HepG2 (cell line): ENCODE measurements around the gene DNAAF8. TPM values are rescaled to one million over a fixed set of nuclear protein-coding genes. Genes with fewer than 3 reads are reported as not detected.
A peak's percentile ranks its signal among the peaks of the same experiment; 100 is the strongest.

Experiments used
- CENPX ChIP-seq: sonication (generic); formaldehyde crosslinking; IDR thresholded peaks from 2 replicates; pipeline ENCODE4 v1.9.0; 2021; ENCODE audit warnings: mild to moderate bottlenecking, missing genetic modification reagents, moderate library complexity
- GPN1 ChIP-seq: sonication (generic); formaldehyde crosslinking; IDR thresholded peaks from 2 replicates; pipeline ENCODE4 v1.5.1; 2020; ENCODE audit warnings: missing genetic modification reagents, borderline replicate concordance
- PITX1 ChIP-seq: sonication (generic); formaldehyde crosslinking; IDR thresholded peaks from 2 replicates; pipeline ENCODE4 v1.5.1; 2020; ENCODE audit warnings: mild to moderate bottlenecking, missing genetic modification reagents
- POLR2G ChIP-seq: fragments of 200-400 bp; formaldehyde crosslinking; IDR thresholded peaks from 2 replicates; pipeline ENCODE4 v1.6.1; 2018; ENCODE audit warnings: mild to moderate bottlenecking, low read depth, low read length, moderate library complexity
- RFX5 ChIP-seq: IDR thresholded peaks from 2 replicates; pipeline ENCODE4 v1.6.1; 2011; ENCODE audit warnings: low read depth, low read length, improper control_type of control experiment
- SCMH1 ChIP-seq: sonication (generic); formaldehyde crosslinking; IDR thresholded peaks from 2 replicates; pipeline ENCODE4 v1.9.0; 2021; ENCODE audit warnings: missing genetic modification reagents, mild to moderate bottlenecking, borderline replicate concordance
- SOX5 ChIP-seq: IDR thresholded peaks from 2 replicates; pipeline ENCODE4 v1.6.1; 2016; ENCODE audit warnings: borderline replicate concordance
- ZBTB42 ChIP-seq: sonication (generic); formaldehyde crosslinking; IDR thresholded peaks from 2 replicates; pipeline ENCODE4 v1.5.0; 2020; ENCODE audit warnings: mild to moderate bottlenecking, missing genetic modification reagents
- ZNF180 ChIP-seq: sonication (generic); formaldehyde crosslinking; IDR thresholded peaks from 2 replicates; pipeline ENCODE4 v1.4.0; 2020; ENCODE audit warnings: low read depth, missing genetic modification reagents, borderline replicate concordance
- ZNF460 ChIP-seq: sonication (generic); formaldehyde crosslinking; IDR thresholded peaks from 2 replicates; pipeline ENCODE4 v1.5.1; 2020; ENCODE audit warnings: missing genetic modification reagents, mild to moderate bottlenecking, borderline replicate concordance
- ZNF577 ChIP-seq: sonication (generic); formaldehyde crosslinking; IDR thresholded peaks from 2 replicates; pipeline ENCODE4 v1.4.0; 2020; ENCODE audit warnings: mild to moderate bottlenecking, low read depth, missing genetic modification reagents, borderline replicate concordance
- polyA plus RNA-seq, 8 experiments: library from polyadenylated mRNA; depleted of rRNA in 3 of 8; stranded (reverse) in 7 of 8; unstranded in 1 of 8; fragments of >200 nt; fragmentation: Illumina TruSeq in 4 of 8; extraction: Trizol in 4 of 8; gene quantifications; 2 replicates each; pipeline versions ENCODE4 v1.2.1 to v1.2.3, GENCODE V29; 2011 to 2016; ENCODE audit warnings: low read depth in 4 of 8, missing spikeins in 1 of 8, mixed read lengths in 1 of 8; ENCODE audit not compliant: insufficient read depth in 1 of 8
- total RNA-seq, 5 experiments: library from RNA; depleted of rRNA; stranded (reverse); fragments of >200 nt; fragmentation: Illumina TruSeq; extraction: Trizol; gene quantifications; 2 replicates each; pipeline ENCODE4 v1.2.3, GENCODE V29; 2016; ENCODE audit warnings: low read depth in 1 of 5
- TF ChIP-seq, protein P1 (sequence below): sonication (generic); formaldehyde crosslinking; IDR thresholded peaks from 2 replicates; pipeline ENCODE4 v1.5.1; 2020; ENCODE audit warnings: mild to moderate bottlenecking, moderate library complexity, missing genetic modification reagents
- TF ChIP-seq, protein P2 (sequence below): sonication (generic); formaldehyde crosslinking; IDR thresholded peaks from 2 replicates; pipeline ENCODE4 v1.4.0; 2020; ENCODE audit warnings: missing genetic modification reagents
- TF ChIP-seq, protein P3 (sequence below): sonication (generic); formaldehyde crosslinking; IDR thresholded peaks from 2 replicates; pipeline ENCODE4 v1.5.0; 2020; ENCODE audit warnings: missing genetic modification reagents, mild to moderate bottlenecking, borderline replicate concordance
- TF ChIP-seq, protein P4 (sequence below): IDR thresholded peaks from 2 replicates; pipeline ENCODE4 v1.6.1; 2016
- TF ChIP-seq, protein P5 (sequence below): IDR thresholded peaks from 2 replicates; pipeline ENCODE4 v1.6.1; 2016; ENCODE audit warnings: low read depth, missing genetic modification reagents, missing compliant biosample characterization

Gene DNAAF8
- total and polyA plus RNA-seq, 2 of the 13 experiments (the other 11 are each of a cell fraction or from before 2014, with no cell fraction given): 0.44 TPM; not detected in 1

DNA sequence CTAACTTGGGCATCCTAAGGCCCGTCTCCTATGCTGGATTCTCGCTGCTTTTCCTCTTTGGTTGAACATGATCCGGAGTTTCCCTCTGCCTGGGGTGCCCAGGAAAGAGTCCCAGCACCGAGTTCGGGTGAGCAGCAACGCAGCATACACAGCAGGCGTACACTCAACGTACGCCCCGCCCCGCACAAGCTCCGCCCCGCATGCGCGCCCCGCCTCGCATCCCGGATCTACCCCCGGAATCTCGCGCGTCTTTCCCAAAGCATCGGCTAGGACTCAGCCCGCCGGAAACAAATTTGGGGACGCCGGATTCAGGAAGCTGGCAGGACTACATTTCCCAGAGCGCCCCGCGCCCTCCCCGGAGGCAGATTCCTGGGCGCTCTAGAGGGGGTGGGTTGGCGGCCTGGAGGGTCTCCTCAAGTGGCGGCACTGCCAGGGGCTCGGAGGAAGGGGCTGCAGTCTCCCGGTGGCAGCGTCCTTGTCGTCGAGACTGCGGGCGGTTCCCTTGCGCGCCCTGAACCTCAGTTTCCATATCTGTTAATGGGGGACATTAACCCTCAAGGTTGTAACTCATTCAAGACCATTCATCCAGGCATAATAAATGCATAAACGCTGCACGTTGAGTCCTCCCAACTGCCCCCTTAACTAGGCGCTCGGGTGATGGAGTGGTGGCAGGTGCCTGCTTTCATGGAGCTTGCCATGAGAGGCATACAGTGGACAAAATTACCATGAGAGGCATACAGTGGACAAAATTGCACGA, 34.4 kb downstream of the DNAAF8 start (continued):
- TF ChIP-seq, protein P1, sequence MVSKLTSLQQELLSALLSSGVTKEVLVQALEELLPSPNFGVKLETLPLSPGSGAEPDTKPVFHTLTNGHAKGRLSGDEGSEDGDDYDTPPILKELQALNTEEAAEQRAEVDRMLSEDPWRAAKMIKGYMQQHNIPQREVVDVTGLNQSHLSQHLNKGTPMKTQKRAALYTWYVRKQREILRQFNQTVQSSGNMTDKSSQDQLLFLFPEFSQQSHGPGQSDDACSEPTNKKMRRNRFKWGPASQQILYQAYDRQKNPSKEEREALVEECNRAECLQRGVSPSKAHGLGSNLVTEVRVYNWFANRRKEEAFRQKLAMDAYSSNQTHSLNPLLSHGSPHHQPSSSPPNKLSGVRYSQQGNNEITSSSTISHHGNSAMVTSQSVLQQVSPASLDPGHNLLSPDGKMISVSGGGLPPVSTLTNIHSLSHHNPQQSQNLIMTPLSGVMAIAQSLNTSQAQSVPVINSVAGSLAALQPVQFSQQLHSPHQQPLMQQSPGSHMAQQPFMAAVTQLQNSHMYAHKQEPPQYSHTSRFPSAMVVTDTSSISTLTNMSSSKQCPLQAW: peak; percentile 51
- TF ChIP-seq, protein P2, sequence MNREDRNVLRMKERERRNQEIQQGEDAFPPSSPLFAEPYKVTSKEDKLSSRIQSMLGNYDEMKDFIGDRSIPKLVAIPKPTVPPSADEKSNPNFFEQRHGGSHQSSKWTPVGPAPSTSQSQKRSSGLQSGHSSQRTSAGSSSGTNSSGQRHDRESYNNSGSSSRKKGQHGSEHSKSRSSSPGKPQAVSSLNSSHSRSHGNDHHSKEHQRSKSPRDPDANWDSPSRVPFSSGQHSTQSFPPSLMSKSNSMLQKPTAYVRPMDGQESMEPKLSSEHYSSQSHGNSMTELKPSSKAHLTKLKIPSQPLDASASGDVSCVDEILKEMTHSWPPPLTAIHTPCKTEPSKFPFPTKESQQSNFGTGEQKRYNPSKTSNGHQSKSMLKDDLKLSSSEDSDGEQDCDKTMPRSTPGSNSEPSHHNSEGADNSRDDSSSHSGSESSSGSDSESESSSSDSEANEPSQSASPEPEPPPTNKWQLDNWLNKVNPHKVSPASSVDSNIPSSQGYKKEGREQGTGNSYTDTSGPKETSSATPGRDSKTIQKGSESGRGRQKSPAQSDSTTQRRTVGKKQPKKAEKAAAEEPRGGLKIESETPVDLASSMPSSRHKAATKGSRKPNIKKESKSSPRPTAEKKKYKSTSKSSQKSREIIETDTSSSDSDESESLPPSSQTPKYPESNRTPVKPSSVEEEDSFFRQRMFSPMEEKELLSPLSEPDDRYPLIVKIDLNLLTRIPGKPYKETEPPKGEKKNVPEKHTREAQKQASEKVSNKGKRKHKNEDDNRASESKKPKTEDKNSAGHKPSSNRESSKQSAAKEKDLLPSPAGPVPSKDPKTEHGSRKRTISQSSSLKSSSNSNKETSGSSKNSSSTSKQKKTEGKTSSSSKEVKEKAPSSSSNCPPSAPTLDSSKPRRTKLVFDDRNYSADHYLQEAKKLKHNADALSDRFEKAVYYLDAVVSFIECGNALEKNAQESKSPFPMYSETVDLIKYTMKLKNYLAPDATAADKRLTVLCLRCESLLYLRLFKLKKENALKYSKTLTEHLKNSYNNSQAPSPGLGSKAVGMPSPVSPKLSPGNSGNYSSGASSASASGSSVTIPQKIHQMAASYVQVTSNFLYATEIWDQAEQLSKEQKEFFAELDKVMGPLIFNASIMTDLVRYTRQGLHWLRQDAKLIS (CRISPR knock-in tag): no peak
- TF ChIP-seq ZNF180 (CRISPR knock-in tag) (no peak), POLR2G (peak; percentile 88), SOX5 (no peak), RFX5 (no peak), PITX1 (CRISPR knock-in tag) (peak; percentile 50; the same call in 1 of the 2 replicates), ZBTB42 (no peak), ZNF577 (CRISPR knock-in tag) (no peak), SCMH1 (CRISPR knock-in tag) (no peak), GPN1 (CRISPR knock-in tag) (no peak), CENPX (CRISPR knock-in tag) (no peak), ZNF460 (no peak; the same call in 1 of the 2 replicates)
- TF ChIP-seq, protein P3, sequence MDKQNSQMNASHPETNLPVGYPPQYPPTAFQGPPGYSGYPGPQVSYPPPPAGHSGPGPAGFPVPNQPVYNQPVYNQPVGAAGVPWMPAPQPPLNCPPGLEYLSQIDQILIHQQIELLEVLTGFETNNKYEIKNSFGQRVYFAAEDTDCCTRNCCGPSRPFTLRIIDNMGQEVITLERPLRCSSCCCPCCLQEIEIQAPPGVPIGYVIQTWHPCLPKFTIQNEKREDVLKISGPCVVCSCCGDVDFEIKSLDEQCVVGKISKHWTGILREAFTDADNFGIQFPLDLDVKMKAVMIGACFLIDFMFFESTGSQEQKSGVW (CRISPR knock-in tag): no peak
- TF ChIP-seq, protein P4, sequence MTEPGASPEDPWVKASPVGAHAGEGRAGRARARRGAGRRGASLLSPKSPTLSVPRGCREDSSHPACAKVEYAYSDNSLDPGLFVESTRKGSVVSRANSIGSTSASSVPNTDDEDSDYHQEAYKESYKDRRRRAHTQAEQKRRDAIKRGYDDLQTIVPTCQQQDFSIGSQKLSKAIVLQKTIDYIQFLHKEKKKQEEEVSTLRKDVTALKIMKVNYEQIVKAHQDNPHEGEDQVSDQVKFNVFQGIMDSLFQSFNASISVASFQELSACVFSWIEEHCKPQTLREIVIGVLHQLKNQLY (CRISPR knock-in tag): peak; percentile 71
- TF ChIP-seq, protein P5, sequence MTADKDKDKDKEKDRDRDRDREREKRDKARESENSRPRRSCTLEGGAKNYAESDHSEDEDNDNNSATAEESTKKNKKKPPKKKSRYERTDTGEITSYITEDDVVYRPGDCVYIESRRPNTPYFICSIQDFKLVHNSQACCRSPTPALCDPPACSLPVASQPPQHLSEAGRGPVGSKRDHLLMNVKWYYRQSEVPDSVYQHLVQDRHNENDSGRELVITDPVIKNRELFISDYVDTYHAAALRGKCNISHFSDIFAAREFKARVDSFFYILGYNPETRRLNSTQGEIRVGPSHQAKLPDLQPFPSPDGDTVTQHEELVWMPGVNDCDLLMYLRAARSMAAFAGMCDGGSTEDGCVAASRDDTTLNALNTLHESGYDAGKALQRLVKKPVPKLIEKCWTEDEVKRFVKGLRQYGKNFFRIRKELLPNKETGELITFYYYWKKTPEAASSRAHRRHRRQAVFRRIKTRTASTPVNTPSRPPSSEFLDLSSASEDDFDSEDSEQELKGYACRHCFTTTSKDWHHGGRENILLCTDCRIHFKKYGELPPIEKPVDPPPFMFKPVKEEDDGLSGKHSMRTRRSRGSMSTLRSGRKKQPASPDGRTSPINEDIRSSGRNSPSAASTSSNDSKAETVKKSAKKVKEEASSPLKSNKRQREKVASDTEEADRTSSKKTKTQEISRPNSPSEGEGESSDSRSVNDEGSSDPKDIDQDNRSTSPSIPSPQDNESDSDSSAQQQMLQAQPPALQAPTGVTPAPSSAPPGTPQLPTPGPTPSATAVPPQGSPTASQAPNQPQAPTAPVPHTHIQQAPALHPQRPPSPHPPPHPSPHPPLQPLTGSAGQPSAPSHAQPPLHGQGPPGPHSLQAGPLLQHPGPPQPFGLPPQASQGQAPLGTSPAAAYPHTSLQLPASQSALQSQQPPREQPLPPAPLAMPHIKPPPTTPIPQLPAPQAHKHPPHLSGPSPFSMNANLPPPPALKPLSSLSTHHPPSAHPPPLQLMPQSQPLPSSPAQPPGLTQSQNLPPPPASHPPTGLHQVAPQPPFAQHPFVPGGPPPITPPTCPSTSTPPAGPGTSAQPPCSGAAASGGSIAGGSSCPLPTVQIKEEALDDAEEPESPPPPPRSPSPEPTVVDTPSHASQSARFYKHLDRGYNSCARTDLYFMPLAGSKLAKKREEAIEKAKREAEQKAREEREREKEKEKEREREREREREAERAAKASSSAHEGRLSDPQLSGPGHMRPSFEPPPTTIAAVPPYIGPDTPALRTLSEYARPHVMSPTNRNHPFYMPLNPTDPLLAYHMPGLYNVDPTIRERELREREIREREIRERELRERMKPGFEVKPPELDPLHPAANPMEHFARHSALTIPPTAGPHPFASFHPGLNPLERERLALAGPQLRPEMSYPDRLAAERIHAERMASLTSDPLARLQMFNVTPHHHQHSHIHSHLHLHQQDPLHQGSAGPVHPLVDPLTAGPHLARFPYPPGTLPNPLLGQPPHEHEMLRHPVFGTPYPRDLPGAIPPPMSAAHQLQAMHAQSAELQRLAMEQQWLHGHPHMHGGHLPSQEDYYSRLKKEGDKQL (CRISPR knock-in tag): 0 out of 2 replicates have a peak, but pooled peaks have one; percentile 18
